ENCODE data around the gene CEP350.

Gene CEP350

DNA sequence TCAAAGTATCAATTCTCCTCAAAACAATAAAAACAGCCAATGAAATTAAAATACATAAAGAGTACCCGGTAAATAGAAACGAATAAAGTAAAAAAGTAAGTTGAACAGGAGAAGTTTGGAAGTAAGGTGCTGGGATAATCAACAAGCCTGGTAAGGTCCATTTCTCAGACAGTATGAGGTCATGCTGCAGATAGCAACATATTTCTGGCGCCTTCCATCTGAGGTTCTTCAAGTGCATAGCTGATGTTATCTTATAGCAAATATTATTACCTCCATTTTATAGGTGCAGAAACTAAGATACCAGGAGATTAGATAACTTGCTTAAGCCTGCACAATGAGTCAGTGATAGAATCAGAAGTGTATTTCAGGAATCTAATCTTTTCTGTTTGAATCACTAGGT, 23.7 kb upstream of the CEP350 start:
- Mint-ChIP-seq H3K27ac (no peak overlapping the region), H3K4me3 (no peak overlapping the region)
- intact Hi-C loops (cut with micrococcal nuclease), result no loop called here

DNA sequence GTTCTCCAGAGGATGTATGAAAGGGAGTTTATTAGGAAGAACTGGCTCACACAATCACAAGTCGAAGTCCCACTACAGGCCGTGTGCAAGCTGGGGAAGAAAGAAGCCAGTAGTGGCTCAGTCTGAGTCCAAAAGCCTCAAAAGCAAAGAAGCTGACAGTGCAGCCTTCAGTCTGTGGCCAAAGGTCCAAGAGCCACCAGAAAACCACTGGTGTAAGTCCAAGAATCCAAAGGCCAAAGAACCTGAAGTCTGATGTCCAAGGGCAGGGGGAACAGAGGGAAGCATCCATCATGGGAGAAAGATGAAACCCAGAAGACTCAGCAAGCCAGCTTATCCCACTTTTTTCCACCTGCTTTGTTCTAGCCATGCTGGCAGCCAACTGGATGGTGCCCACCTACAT, 21.4 kb upstream of the CEP350 start:
- Mint-ChIP-seq H3K4me3 (no peak overlapping the region), H3K27ac (no peak overlapping the region), H3K9me3 (no peaks in the 10 kb centered on the region), H3K36me3 (ENCODE audit: low read depth) (no peaks in the 10 kb centered on the region), H3K4me1 (ENCODE audit: low read depth) (no peaks in the 10 kb centered on the region), H3K27me3 (no peaks in the 10 kb centered on the region)
- intact Hi-C loops (cut with micrococcal nuclease), result no loop called here

More for the DNA sequence above, 23.7 kb upstream of the CEP350 start:
- no peaks in the 10 kb centered on the region for H3K9me3 Mint-ChIP-seq
- H3K36me3 Mint-ChIP-seq (ENCODE audit: low read depth), result no peaks in the 10 kb centered on the region
- H3K4me1 Mint-ChIP-seq (ENCODE audit: low read depth), result no peaks in the 10 kb centered on the region
- H3K27me3 Mint-ChIP-seq, result no peaks in the 10 kb centered on the region

DNA sequence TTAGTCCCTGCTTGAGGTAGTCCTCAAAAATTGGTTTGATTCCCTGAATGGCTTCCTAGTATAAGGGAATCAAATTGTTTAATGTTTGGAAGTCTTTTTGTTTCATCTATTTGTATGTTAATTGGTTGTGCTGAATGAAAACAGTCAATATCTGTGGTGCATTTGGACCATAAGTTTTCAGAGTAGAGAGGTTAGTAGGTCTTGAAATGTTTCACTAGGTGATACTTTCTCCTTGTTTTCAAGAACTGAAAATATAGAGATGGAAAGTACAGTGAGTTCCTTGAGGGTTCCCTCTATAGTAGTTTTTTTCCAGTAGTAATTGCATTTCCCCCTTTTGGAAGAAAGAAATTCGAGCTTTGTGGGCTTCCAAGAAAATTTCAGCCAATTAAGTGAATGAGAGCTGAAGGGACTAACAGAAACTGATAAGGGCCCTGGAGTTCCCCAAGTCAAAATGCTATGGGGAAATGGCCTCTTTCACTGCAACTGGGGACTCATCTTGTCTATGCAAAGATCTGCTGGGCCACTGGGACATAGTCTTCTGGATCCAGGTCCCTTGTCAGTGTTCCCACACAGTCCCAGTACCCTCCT, 18.6 kb upstream of the CEP350 start:
- Mint-ChIP-seq H3K4me3 (no peak overlapping the region), H3K9me3 (no peaks in the 10 kb centered on the region), H3K4me1 (ENCODE audit: low read depth) (no peaks in the 10 kb centered on the region), H3K27ac (no peak overlapping the region), H3K36me3 (ENCODE audit: low read depth) (no peaks in the 10 kb centered on the region), H3K27me3 (no peaks in the 10 kb centered on the region)
- intact Hi-C loops (cut with micrococcal nuclease), result no loop called here

DNA sequence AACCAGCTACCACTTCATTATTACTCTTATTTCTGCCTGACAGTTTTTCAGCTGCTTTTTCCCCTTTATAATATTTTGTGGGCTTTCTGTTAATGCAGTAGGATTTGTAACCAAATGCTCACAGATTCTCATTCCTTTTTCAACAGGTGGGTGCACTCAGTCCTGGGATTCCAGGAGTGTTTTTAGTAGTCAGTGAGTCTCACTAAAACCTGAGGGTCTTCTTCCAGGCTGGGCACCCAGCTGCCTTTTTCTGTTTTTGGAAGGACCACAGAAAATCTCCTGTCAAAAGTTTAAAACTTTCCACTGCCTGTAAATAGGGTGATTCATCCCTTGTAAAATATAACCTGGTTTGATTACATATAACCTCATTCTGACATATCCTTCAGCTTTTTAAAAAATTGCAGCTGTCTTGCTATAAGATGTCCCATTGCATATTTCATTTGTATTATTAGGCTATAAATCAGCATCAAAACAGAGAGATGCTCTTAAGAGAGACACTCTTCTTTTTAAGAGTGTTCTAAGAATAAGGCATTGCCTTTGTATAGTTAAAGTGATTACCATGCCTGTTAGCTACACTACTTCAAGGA, 16.8 kb upstream of the CEP350 start:
- Mint-ChIP-seq H3K36me3 (ENCODE audit: low read depth) (no peaks in the 10 kb centered on the region), H3K9me3 (no peaks in the 10 kb centered on the region), H3K27ac (no peak overlapping the region), H3K4me1 (ENCODE audit: low read depth) (no peaks in the 10 kb centered on the region), H3K27me3 (no peaks in the 10 kb centered on the region), H3K4me3 (no peak overlapping the region)
- intact Hi-C loops (cut with micrococcal nuclease), result no loop called here

DNA sequence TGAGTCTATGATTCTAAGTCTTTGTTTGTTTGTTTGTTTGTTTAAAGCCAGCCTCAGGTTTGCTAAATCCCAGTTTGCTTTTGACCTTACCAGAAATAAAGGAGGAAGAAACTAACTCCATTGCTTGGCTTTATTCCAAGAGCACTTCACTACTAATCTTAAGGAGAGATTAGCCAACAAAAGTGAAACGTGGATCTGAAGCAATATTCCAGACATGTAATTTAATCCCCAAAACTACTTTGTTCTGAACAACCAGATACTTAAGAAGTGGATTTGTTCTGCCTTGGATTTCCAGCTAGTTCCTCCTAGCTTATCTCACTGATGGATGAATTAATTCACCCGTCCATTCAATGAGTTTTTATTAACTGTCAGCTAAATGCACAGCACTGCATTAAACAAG, 15.9 kb upstream of the CEP350 start:
- Mint-ChIP-seq H3K27ac (no peak overlapping the region), H3K9me3 (no peaks in the 10 kb centered on the region), H3K4me1 (ENCODE audit: low read depth) (no peaks in the 10 kb centered on the region), H3K4me3 (no peak overlapping the region), H3K36me3 (ENCODE audit: low read depth) (no peaks in the 10 kb centered on the region), H3K27me3 (no peaks in the 10 kb centered on the region)
- intact Hi-C loops (cut with micrococcal nuclease), result no loop called here

DNA sequence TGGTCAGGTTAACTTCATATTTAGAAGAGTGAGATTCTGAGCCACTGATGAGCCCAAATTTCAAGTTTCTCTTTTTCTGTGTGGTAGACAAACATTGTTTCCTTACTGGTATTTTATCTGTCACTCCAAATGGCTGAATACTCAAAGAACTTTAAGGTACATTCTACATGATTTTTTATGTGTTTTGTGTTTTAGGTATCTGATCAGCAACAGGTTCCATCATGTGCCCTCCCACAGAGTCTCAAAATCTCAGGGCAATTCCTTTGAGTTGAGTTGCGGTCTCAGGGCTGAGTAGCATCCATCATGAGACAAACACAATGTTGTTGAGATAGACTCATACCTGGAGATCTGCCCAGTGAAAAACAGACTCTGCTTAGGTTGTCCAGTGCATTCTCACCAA, 14.7 kb upstream of the CEP350 start:
- Mint-ChIP-seq H3K9me3 (no peaks in the 10 kb centered on the region), H3K36me3 (ENCODE audit: low read depth) (no peaks in the 10 kb centered on the region), H3K27ac (no peak overlapping the region), H3K4me1 (ENCODE audit: low read depth) (no peaks in the 10 kb centered on the region), H3K27me3 (no peaks in the 10 kb centered on the region), H3K4me3 (no peak overlapping the region)
- intact Hi-C loops (cut with micrococcal nuclease), result no loop called here

DNA sequence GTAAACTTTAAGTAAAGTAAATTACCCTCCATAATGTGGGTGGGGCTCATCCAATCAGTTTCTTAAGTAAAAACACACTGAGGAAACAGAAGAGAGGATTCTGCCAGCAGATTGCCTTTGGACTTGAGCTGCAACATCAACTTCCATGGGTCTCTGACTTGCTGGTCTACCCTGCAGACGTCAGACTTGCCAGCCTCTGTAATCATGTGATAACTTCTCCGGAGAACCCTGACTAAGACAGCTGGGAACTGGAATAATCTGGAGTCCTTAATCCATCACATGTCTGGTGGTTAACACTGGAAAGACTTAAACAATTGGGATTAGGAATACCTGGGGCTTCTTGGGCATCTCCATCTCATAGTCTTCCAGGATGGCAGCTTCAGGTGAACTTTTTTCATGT, 13.2 kb upstream of the CEP350 start:
- Mint-ChIP-seq H3K4me1 (ENCODE audit: low read depth) (no peaks in the 10 kb centered on the region), H3K9me3 (no peaks in the 10 kb centered on the region), H3K36me3 (ENCODE audit: low read depth) (no peaks in the 10 kb centered on the region), H3K27me3 (no peaks in the 10 kb centered on the region), H3K27ac (no peak overlapping the region), H3K4me3 (no peak overlapping the region)
- intact Hi-C loops (cut with micrococcal nuclease), result no loop called here

DNA sequence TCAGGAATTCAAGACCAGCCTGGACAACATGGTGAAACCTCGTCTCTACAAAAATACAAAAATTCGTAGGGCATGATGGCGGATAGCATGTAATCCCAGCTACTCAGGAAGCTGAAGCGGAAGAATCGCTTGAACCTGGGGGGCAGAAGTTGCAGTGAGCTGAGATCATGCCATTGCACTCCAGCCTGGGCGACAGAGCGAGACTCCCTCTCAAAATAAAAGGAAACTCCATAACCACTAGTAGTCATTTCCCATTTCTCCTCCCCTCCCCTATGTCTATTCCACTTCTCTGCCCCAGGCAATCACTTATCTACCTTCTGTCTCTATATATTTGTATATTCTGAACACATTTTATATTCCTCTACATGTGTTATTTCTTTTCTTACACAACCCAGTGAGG, 4.0 kb upstream of the CEP350 start:
- no peaks in the 10 kb centered on the region for H3K9me3 Mint-ChIP-seq

DNA sequence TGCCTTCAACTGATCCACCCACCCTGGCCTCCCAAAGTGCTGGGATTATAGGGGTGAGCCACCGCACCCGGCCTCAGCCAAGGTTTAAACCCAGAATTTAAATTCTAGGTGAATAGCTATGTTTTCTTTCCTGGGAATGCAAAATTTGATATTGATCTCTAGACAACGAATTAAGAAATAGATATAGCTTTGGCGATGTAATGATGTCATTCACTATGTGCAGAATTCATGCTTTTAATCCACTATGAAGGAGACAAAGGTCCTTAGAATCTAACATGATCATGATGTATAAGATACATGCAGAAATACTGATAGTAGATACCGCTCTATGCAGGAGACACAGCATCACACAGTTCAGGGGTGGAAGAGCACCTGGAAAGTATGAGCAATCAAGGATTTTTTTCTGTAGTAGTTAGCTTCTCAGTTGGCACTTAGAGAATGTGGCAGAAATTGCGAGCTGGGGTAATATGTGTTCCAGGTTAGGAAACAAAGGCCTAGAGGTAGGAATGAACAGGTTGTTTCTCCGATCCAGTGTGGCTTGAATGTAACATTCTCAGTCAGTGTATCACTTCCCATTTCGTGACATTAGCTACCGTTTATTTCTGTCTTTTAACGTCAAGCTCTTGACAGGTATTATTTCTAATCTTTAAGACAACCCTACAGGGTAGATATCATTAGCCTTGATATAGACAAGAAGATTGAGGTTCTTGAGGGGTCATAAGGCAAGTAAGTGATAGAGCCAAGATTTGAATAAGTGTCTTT, 3.0 kb upstream of the CEP350 start:
- no peaks in the 10 kb centered on the region for H3K9me3 Mint-ChIP-seq
- intact Hi-C loops (cut with micrococcal nuclease), result no loop called here
- H3K36me3 Mint-ChIP-seq (ENCODE audit: low read depth), result peaks cover 18% of the 10 kb centered on the region
- H3K4me3 Mint-ChIP-seq, result no peak overlapping the region
- peak overlapping the region; percentile 82 for H3K27ac Mint-ChIP-seq
- H3K4me1 Mint-ChIP-seq (ENCODE audit: low read depth), result peaks cover 44% of the 10 kb centered on the region
- no peaks in the 10 kb centered on the region for H3K27me3 Mint-ChIP-seq

More for the DNA sequence above, 4.0 kb upstream of the CEP350 start:
- intact Hi-C loops (cut with micrococcal nuclease), result no loop called here
- Mint-ChIP-seq H3K36me3 (ENCODE audit: low read depth) (peaks cover 18% of the 10 kb centered on the region), H3K4me3 (no peak overlapping the region), H3K27me3 (no peaks in the 10 kb centered on the region), H3K27ac (peak overlapping the region; percentile 75), H3K4me1 (ENCODE audit: low read depth) (peaks cover 44% of the 10 kb centered on the region)

DNA sequence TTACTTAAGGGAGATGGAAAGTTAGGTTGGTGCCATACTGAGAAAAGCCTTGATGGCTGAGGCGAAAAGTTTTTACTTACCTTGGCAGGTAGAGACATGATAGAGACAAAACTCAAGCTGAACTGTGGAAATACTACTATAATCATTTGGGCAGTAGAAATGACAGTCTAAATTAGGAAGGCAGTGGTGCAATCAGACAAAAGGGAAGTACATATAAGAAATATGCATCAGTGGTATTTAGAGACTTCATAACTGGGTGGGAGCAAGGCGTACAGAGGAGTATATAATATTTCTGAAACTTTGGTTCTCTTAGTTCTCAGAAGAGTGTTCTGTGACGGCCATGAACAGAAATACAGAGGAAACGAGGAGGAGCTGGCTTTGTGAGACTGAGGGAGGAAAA, 2.4 kb upstream of the CEP350 start:
- Mint-ChIP-seq H3K36me3 (ENCODE audit: low read depth) (peaks cover 18% of the 10 kb centered on the region), H3K9me3 (no peaks in the 10 kb centered on the region), H3K27ac (peak overlapping the region; percentile 82), H3K4me3 (no peak overlapping the region), H3K4me1 (ENCODE audit: low read depth) (peaks cover 44% of the 10 kb centered on the region), H3K27me3 (no peaks in the 10 kb centered on the region)
- intact Hi-C loops (cut with micrococcal nuclease), result no loop called here

DNA sequence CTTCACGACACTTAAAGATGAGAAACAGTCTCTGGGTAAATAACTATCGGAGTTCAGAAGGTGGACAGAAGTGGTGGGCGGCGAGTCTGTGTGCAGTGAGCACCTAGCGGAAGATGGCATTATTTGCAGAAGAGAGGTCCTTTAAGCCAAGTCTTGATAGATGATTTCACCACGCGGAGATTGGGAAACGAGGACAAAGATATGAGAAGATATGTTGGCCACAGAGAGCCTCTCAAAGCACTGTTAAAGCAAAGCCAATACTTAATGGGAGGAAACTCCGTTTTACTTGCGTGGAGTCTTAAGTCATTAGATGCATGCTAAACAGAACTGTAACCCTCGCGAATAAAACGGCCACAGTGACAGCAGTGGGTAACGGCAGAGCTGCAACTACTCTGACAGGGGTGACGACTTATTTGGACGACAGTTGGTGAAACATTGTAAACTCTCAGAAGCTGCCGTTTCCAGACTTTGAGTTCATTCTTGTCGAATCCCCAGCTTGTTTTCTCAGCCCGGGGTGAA, 577 bp upstream of the CEP350 start:
- peak overlapping the region; percentile 95 for H3K27ac Mint-ChIP-seq

DNA sequence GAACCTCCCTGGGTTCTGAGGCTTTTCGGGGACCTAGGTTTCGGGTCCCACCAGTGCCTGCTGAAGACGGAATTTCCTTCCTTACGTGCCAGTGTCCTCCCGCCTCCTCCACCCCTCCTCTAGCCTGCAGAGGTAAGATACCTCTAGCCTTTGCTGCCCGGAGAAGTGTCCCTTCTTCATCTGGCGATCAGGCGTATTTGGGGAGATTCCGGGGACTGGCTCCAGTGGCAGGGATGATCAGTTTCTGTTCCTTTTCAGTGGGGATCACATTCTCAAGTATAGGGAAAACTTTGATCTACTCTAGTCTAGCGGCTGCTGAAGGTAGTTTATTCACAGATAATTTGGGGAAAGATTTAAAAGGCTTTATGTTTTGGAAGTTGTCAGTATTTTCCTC, 674 bp downstream of the CEP350 start:
- peaks cover 41% of the 10 kb centered on the region for H3K4me1 Mint-ChIP-seq (ENCODE audit: low read depth)
- H3K27me3 Mint-ChIP-seq, result no peaks in the 10 kb centered on the region
- intact Hi-C loops (cut with micrococcal nuclease), result loop anchor here (2.0 kb wide), 1 partner anchor 72 kb away; the partner anchor contains the start of gene TOR1AIP1
- H3K36me3 Mint-ChIP-seq (ENCODE audit: low read depth), result peaks cover 21% of the 10 kb centered on the region
- peak overlapping the region; percentile 82 for H3K4me3 Mint-ChIP-seq
- H3K9me3 Mint-ChIP-seq, result no peaks in the 10 kb centered on the region
- H3K27ac Mint-ChIP-seq, result peak overlapping the region; percentile 95

More for the DNA sequence above, 577 bp upstream of the CEP350 start:
- Mint-ChIP-seq H3K4me1 (ENCODE audit: low read depth) (peaks cover 44% of the 10 kb centered on the region), H3K36me3 (ENCODE audit: low read depth) (peaks cover 18% of the 10 kb centered on the region), H3K9me3 (no peaks in the 10 kb centered on the region), H3K27me3 (no peaks in the 10 kb centered on the region), H3K4me3 (peak overlapping the region; percentile 82)
- intact Hi-C loops (cut with micrococcal nuclease), result loop anchor here (2.0 kb wide), 1 partner anchor 71 kb away; the partner anchor contains the start of gene TOR1AIP1

DNA sequence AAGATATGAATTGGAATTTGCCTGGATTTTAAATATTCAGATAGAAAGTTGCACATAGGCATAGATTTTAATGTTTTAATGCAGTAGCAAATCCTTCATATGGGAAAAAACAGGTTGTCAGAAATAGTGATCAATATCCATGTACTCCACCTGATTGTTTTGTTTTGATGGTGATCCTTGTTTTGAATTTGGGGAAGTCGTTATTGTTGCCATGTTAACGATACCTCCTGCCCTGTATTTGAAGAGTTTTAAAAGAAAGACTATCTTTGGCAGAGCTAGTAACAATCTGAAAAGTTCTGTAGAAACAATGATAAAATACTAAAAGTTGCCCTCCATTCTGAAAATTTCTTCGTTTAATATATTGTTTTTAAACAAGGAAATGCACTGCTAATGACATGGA, 1.1 kb downstream of the CEP350 start:
- no peaks in the 10 kb centered on the region for H3K27me3 Mint-ChIP-seq
- H3K4me1 Mint-ChIP-seq (ENCODE audit: low read depth), result peaks cover 36% of the 10 kb centered on the region
- intact Hi-C loops (cut with micrococcal nuclease), result loop anchor here (2.0 kb wide), 1 partner anchor 73 kb away; the partner anchor contains the start of gene TOR1AIP1
- no peaks in the 10 kb centered on the region for H3K9me3 Mint-ChIP-seq
- H3K36me3 Mint-ChIP-seq (ENCODE audit: low read depth), result peaks cover 23% of the 10 kb centered on the region
- peak overlapping the region; percentile 82 for H3K4me3 Mint-ChIP-seq
- H3K27ac Mint-ChIP-seq, result peak overlapping the region; percentile 95

DNA sequence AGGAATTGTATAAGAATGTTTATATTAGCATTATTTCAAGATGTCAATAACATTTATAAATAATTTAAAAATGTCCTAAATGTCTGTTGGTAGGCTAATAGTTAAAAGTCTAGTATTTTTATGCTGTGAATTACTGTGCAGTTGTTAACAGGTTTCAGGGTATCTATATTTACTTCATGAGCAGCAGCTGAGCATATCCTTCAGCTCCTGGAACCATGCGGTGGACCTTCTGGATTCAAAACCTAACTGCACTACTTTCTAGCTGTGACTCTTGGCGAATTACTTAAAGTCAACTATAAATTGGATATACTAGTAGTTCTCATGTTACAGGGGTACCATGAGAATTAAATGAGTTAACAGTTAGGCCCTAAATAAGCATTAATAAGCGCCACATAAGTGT, 3.7 kb downstream of the CEP350 start:
- H3K9me3 Mint-ChIP-seq, result no peaks in the 10 kb centered on the region
- intact Hi-C loops (cut with micrococcal nuclease), result no loop called here
- no peak overlapping the region for H3K27ac Mint-ChIP-seq
- no peak overlapping the region for H3K4me3 Mint-ChIP-seq
- H3K27me3 Mint-ChIP-seq, result no peaks in the 10 kb centered on the region
- peaks cover 18% of the 10 kb centered on the region for H3K4me1 Mint-ChIP-seq (ENCODE audit: low read depth)
- peaks cover 39% of the 10 kb centered on the region for H3K36me3 Mint-ChIP-seq (ENCODE audit: low read depth)

Data from dendritic cell treated with granulocyte-macrophage colony-stimulating factor and Interleukin-4, amounts not matched to agents 40 ng/mL and 50 ng/mL, for 4 days (primary cell).